KMS-11 (cell line): Measurements from ENCODE around the gene FKBP6.
"Not testable (repeated sequence)": the region's sequence is repeated elsewhere in the genome, so short reads cannot be mapped to it uniquely, and the experiment has no call there.

Source experiments
- H2AFZ ChIP-seq: fragments of 200-600 bp; sonication (generic); 2 replicates; pipeline ENCODE4 v1.6.1; 2016; ENCODE audit warnings: antibody characterized with exemption, mixed run types, low read depth
- H3K27ac ChIP-seq: fragments of 200-600 bp; sonication (generic); 2 replicates; pipeline ENCODE4 v1.6.1; 2016; ENCODE audit warnings: mild to moderate bottlenecking, mixed run types
- H3K27me3 ChIP-seq: fragments of 200-600 bp; sonication (generic); 2 replicates; pipeline ENCODE4 v1.6.1; 2017; ENCODE audit warnings: mild to moderate bottlenecking, low read depth, mixed run types, moderate library complexity; ENCODE audit not compliant: insufficient read depth
- H3K36me3 ChIP-seq: fragments of 200-600 bp; sonication (generic); 2 replicates; pipeline ENCODE4 v1.6.1; 2017; ENCODE audit warnings: mild to moderate bottlenecking, mixed run types; ENCODE audit not compliant: insufficient read depth
- H3K4me1 ChIP-seq: fragments of 200-600 bp; sonication (generic); 2 replicates; pipeline ENCODE4 v1.6.1; 2016; ENCODE audit warnings: mild to moderate bottlenecking, low read depth, mixed run types; ENCODE audit not compliant: poor library complexity, severe bottlenecking
- H3K4me2 ChIP-seq: fragments of 200-600 bp; sonication (generic); 2 replicates; pipeline ENCODE4 v1.7.0; 2016; ENCODE audit warnings: mild to moderate bottlenecking, mixed run types
- H3K4me3 ChIP-seq: fragments of 200-600 bp; sonication (generic); IDR thresholded peaks from 2 replicates; pipeline ENCODE4 v1.6.1; 2017; ENCODE audit warnings: low read depth, low read length, mixed read lengths; ENCODE audit not compliant: insufficient read depth
- H3K79me2 ChIP-seq: fragments of 200-600 bp; sonication (generic); 2 replicates; pipeline ENCODE4 v1.6.1; 2016; ENCODE audit warnings: low read depth, mixed run types; ENCODE audit not compliant: insufficient read depth
- H3K9ac ChIP-seq: fragments of 200-600 bp; sonication (generic); 2 replicates; pipeline ENCODE4 v1.6.1; 2016; ENCODE audit warnings: mild to moderate bottlenecking, mixed run types
- H4K20me1 ChIP-seq: fragments of 200-600 bp; sonication (generic); 2 replicates; pipeline ENCODE4 v1.6.1; 2016; ENCODE audit warnings: mild to moderate bottlenecking, mixed run types; ENCODE audit not compliant: insufficient read depth
- CTCF ChIP-seq: fragments of 200-600 bp; sonication (generic); conservative IDR thresholded peaks from 2 replicates; pipeline ENCODE4 v1.6.1; 2017; ENCODE audit warnings: low read depth, mild to moderate bottlenecking, antibody characterized with exemption, low read length, moderate library complexity, mixed read lengths

FKBP6 gene

GRCh38 chr7:73304071-73304470 lies 23.9 kb upstream of the FKBP6 start:
- no peak overlapping the region for H3K4me2 ChIP-seq

GRCh38 chr7:73304612-73305387 lies 23.2 kb upstream of the FKBP6 start:
- not testable (repeated sequence) for H3K27me3 ChIP-seq, H3K9ac ChIP-seq, H2AFZ ChIP-seq, H3K4me3 ChIP-seq, H3K36me3 ChIP-seq, H3K27ac ChIP-seq, H4K20me1 ChIP-seq, H3K79me2 ChIP-seq, H3K4me2 ChIP-seq, H3K4me1 ChIP-seq

More at GRCh38 chr7:73304071-73304470, 23.9 kb upstream of the FKBP6 start:
- peaks cover 5% of the 10 kb centered on the region for H3K4me1 ChIP-seq
- H3K79me2 ChIP-seq, result no peaks in the 10 kb centered on the region
- H4K20me1 ChIP-seq, result no peaks in the 10 kb centered on the region
- peaks cover 3% of the 10 kb centered on the region; the same call in 1 of the 2 replicates for H3K36me3 ChIP-seq
- no peaks in the 10 kb centered on the region; the same call in 1 of the 2 replicates for H3K27me3 ChIP-seq
- no peak overlapping the region for H3K27ac ChIP-seq
- H2AFZ ChIP-seq, result no peak overlapping the region
- H3K9ac ChIP-seq, result no peak overlapping the region
- no peak overlapping the region for H3K4me3 ChIP-seq
- TF ChIP-seq CTCF, result no peak

GRCh38 chr7:73307436-73307835 lies 20.5 kb upstream of the FKBP6 start:
- H3K79me2 ChIP-seq, result no peaks in the 10 kb centered on the region
- peak overlapping the region; percentile 66; the same call in 1 of the 2 replicates for H3K4me2 ChIP-seq
- no peak overlapping the region for H3K4me3 ChIP-seq
- H2AFZ ChIP-seq, result no peak overlapping the region
- H3K9ac ChIP-seq, result no peak overlapping the region
- no peak overlapping the region for H3K27ac ChIP-seq
- no peak for TF ChIP-seq CTCF
- no peaks in the 10 kb centered on the region for H4K20me1 ChIP-seq
- H3K36me3 ChIP-seq, result peaks cover 3% of the 10 kb centered on the region; the same call in 1 of the 2 replicates
- H3K4me1 ChIP-seq, result peaks cover 8% of the 10 kb centered on the region
- no peaks in the 10 kb centered on the region; the same call in 1 of the 2 replicates for H3K27me3 ChIP-seq

- H3K27me3 ChIP-seq, result no peaks in the 10 kb centered on the region; the same call in 1 of the 2 replicates
- H3K27ac ChIP-seq, result no peak overlapping the region
- H3K4me1 ChIP-seq, result peaks cover 8% of the 10 kb centered on the region
- no peak for TF ChIP-seq CTCF
- H3K4me2 ChIP-seq, result peak overlapping the region; percentile 66
- no peaks in the 10 kb centered on the region for H4K20me1 ChIP-seq
- no peak overlapping the region for H3K4me3 ChIP-seq
- peak overlapping the region; percentile 48; the same call in 1 of the 2 replicates for H2AFZ ChIP-seq
- peaks cover 3% of the 10 kb centered on the region; the same call in 1 of the 2 replicates for H3K36me3 ChIP-seq
- peak overlapping the region; percentile 10; the same call in 1 of the 2 replicates for H3K9ac ChIP-seq
- no peaks in the 10 kb centered on the region for H3K79me2 ChIP-seq
These were observed 19.8 kb upstream of the FKBP6 start for GRCh38 chr7:73308074-73308664.
